Fibroblast of lung (primary cell): ENCODE measurements around the gene NKAIN4.

Source experiments
- EZH2 ChIP-seq: IDR thresholded peaks from 2 replicates; pipeline ENCODE4 v1.5.1; 2012; ENCODE audit warnings: low read length, control low read depth, mild to moderate bottlenecking; ENCODE audit errors: missing control alignments
- TF ChIP-seq, protein P1 (sequence below), 2 donors: IDR thresholded peaks in 1 of 2; conservative IDR thresholded peaks in 1 of 2; 1 replicate in 1 of 2; 2 replicates in 1 of 2; pipeline ENCODE4 v1.5.1; 2011 to 2012; ENCODE audit warnings: low read length in 2 of 2, control low read depth in 1 of 2, inconsistent platforms in 1 of 2, low read depth in 1 of 2, mild to moderate bottlenecking in 1 of 2

- TF ChIP-seq, protein P1, sequence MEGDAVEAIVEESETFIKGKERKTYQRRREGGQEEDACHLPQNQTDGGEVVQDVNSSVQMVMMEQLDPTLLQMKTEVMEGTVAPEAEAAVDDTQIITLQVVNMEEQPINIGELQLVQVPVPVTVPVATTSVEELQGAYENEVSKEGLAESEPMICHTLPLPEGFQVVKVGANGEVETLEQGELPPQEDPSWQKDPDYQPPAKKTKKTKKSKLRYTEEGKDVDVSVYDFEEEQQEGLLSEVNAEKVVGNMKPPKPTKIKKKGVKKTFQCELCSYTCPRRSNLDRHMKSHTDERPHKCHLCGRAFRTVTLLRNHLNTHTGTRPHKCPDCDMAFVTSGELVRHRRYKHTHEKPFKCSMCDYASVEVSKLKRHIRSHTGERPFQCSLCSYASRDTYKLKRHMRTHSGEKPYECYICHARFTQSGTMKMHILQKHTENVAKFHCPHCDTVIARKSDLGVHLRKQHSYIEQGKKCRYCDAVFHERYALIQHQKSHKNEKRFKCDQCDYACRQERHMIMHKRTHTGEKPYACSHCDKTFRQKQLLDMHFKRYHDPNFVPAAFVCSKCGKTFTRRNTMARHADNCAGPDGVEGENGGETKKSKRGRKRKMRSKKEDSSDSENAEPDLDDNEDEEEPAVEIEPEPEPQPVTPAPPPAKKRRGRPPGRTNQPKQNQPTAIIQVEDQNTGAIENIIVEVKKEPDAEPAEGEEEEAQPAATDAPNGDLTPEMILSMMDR (conservative IDR thresholded peaks at IDR 0.05 in 1 of 2, IDR thresholded peaks at IDR 0.05 in 1 of 2; ENCODE audit: low read depth in 1 of 2, low read length in 2 of 2) = no peak
- no peak for TF ChIP-seq EZH2
Observed at GRCh38 chr20:63238031-63238430, 16.2 kb downstream of the NKAIN4 start.
